SK-N-SH treated with all-trans-retinoic acid at 6 μM for 48 hours (cell line): Measurements from ENCODE around the gene IFIT1B.

Experiments used
- ARNTL ChIP-seq: fragments of 450-650 bp; formaldehyde crosslinking; IDR thresholded peaks from 2 replicates; pipeline ENCODE4 v1.5.0; 2020; ENCODE audit warnings: low read depth, mild to moderate bottlenecking, moderate library complexity, borderline replicate concordance
- BACH2 ChIP-seq: fragments of 250-450 bp; sonication (Bioruptor Pico); IDR thresholded peaks from 2 replicates; pipeline ENCODE4 v1.9.0; 2021; ENCODE audit warnings: mild to moderate bottlenecking, borderline replicate concordance
- CSDC2 ChIP-seq: fragments of 250-450 bp; sonication (Bioruptor Pico); IDR thresholded peaks from 2 replicates; pipeline ENCODE4 v1.5.0; 2020; ENCODE audit warnings: mild to moderate bottlenecking, moderate library complexity
- OSR1 ChIP-seq: fragments of 250-450 bp; sonication (Bioruptor Pico); IDR thresholded peaks from 2 replicates; pipeline ENCODE4 v1.8.0; 2022; ENCODE audit warnings: moderate library complexity, mild to moderate bottlenecking, inconsistent platforms
- TOX ChIP-seq: fragments of 250-450 bp; sonication (Bioruptor Pico); IDR thresholded peaks from 2 replicates; pipeline ENCODE4 v1.8.0; 2021; ENCODE audit warnings: mild to moderate bottlenecking, moderate library complexity, borderline replicate concordance
- ZFP3 ChIP-seq: fragments of 250-450 bp; sonication (Bioruptor Pico); IDR thresholded peaks from 2 replicates; pipeline ENCODE4 v1.5.0; 2020; ENCODE audit warnings: mild to moderate bottlenecking, moderate library complexity
- ZNF70 ChIP-seq: fragments of 450-650 bp; formaldehyde crosslinking; IDR thresholded peaks from 2 replicates; pipeline ENCODE4 v1.5.0; 2020; ENCODE audit warnings: mild to moderate bottlenecking, moderate library complexity
- TF ChIP-seq, protein P1 (sequence below): fragments of 250-450 bp; sonication (Bioruptor Pico); IDR thresholded peaks from 2 replicates; pipeline ENCODE4 v1.8.0; 2020; ENCODE audit warnings: mild to moderate bottlenecking, moderate library complexity, borderline replicate concordance
- TF ChIP-seq, protein P2 (sequence below): fragments of 250-450 bp; sonication (Bioruptor Pico); IDR thresholded peaks from 2 replicates; pipeline ENCODE4 v1.5.0; 2020; ENCODE audit warnings: mild to moderate bottlenecking, moderate library complexity

DNA sequence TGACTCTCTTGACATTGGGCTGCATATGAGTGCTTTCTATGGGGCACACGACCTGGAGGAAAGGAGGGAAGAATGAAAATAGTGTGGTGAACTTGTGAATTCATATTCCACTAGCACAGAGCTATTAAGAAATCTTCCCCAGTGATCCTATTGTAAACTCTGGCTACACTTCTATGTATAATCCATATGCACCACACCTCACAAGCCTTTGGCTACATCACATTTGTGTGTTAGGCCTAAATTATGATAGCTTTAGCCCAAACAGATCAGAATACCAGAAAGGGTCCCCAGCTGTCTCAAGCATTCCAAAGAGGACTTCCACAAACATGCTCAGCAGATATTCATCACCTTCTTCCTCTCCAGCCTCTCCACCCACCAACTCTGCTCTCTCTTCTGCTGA lies 9.7 kb upstream of the IFIT1B start:
- TF ChIP-seq ZFP3 (no peak), TOX (CRISPR knock-in tag) (no peak), ZNF70 (no peak), CSDC2 (CRISPR knock-in tag) (no peak), ARNTL (CRISPR knock-in tag) (no peak), OSR1 (CRISPR knock-in tag) (no peak), BACH2 (CRISPR knock-in tag) (no peak)
- TF ChIP-seq, protein P1, sequence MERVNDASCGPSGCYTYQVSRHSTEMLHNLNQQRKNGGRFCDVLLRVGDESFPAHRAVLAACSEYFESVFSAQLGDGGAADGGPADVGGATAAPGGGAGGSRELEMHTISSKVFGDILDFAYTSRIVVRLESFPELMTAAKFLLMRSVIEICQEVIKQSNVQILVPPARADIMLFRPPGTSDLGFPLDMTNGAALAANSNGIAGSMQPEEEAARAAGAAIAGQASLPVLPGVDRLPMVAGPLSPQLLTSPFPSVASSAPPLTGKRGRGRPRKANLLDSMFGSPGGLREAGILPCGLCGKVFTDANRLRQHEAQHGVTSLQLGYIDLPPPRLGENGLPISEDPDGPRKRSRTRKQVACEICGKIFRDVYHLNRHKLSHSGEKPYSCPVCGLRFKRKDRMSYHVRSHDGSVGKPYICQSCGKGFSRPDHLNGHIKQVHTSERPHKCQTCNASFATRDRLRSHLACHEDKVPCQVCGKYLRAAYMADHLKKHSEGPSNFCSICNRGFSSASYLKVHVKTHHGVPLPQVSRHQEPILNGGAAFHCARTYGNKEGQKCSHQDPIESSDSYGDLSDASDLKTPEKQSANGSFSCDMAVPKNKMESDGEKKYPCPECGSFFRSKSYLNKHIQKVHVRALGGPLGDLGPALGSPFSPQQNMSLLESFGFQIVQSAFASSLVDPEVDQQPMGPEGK (CRISPR knock-in tag) = no peak
- TF ChIP-seq, protein P2, sequence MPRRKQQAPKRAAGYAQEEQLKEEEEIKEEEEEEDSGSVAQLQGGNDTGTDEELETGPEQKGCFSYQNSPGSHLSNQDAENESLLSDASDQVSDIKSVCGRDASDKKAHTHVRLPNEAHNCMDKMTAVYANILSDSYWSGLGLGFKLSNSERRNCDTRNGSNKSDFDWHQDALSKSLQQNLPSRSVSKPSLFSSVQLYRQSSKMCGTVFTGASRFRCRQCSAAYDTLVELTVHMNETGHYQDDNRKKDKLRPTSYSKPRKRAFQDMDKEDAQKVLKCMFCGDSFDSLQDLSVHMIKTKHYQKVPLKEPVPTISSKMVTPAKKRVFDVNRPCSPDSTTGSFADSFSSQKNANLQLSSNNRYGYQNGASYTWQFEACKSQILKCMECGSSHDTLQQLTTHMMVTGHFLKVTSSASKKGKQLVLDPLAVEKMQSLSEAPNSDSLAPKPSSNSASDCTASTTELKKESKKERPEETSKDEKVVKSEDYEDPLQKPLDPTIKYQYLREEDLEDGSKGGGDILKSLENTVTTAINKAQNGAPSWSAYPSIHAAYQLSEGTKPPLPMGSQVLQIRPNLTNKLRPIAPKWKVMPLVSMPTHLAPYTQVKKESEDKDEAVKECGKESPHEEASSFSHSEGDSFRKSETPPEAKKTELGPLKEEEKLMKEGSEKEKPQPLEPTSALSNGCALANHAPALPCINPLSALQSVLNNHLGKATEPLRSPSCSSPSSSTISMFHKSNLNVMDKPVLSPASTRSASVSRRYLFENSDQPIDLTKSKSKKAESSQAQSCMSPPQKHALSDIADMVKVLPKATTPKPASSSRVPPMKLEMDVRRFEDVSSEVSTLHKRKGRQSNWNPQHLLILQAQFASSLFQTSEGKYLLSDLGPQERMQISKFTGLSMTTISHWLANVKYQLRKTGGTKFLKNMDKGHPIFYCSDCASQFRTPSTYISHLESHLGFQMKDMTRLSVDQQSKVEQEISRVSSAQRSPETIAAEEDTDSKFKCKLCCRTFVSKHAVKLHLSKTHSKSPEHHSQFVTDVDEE (CRISPR knock-in tag) = no peak
